ENCODE data around the gene ACOT4. TPM values are rescaled to one million over a fixed set of nuclear protein-coding genes. Genes with fewer than 3 reads are reported as not detected.
"Not testable (repeated sequence)": the region's sequence is repeated elsewhere in the genome, so short reads cannot be mapped to it uniquely, and the experiment has no call there.

Gene ACOT4
- total and polyA plus RNA-seq, 2 of the 8 experiments (the other 6 are each of a cell fraction or from before 2014, with no cell fraction given), result 0.80 to 1.1 TPM

DNA sequence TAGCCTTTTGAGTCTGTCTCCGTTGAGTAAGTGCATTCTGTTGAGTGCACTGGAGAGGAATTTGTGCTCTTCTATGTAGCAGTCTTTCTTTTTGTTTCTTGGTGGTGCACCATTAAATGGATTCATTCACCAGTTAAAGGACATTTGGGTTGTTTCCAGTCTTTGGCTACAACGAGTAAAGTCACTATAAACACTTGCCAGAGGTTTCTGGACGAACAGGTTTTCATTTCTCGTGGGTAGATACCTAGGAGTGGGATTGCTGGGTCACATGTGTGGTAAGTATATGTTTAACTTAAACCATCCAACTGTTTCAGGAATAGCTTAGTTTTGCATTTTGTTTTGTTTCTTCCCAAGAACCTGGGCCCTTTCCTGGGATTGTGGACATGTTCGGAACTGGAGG lies 18.6 kb upstream of the ACOT4 start:
- H3K18ac ChIP-seq (ENCODE audit: extremely low read depth, low read length); H3K4me2 ChIP-seq (ENCODE audit: insufficient read depth in 1 of 2, low read depth in 2 of 2, low read length in 2 of 2); H3K36me3 ChIP-seq (ENCODE audit: control insufficient read depth in 2 of 4, insufficient read depth in 4 of 4, low read length in 3 of 4); H3K14ac ChIP-seq (ENCODE audit: insufficient read length); H3K9ac ChIP-seq (replicated peaks in 1 of 4; ENCODE audit: extremely low read depth in 1 of 4, low read depth in 3 of 4, low read length in 3 of 4); H3K9me3 ChIP-seq (ENCODE audit: insufficient read depth in 2 of 2, low read depth in 1 of 2, low read length in 1 of 2); H3K4ac ChIP-seq (replicated peaks; ENCODE audit: insufficient read length, low read depth, low read length); H2BK20ac ChIP-seq (ENCODE audit: low read length); H3K4me1 ChIP-seq (replicated peaks in 1 of 4; ENCODE audit: control insufficient read depth in 3 of 4, insufficient read depth in 4 of 4, low read length in 3 of 4); POLR2A ChIA-PET (ENCODE audit: partially characterized antibody); H3K4me3 ChIP-seq (ENCODE audit: extremely low read depth in 1 of 4, insufficient read depth in 2 of 4, low read depth in 3 of 4, low read length in 4 of 4); H3K56ac ChIP-seq (replicated peaks; ENCODE audit: insufficient read length, low read depth, low read length); H4K5ac ChIP-seq (ENCODE audit: insufficient read length, low read depth, low read length); H2BK5ac ChIP-seq (ENCODE audit: low read depth, low read length); H2AFZ ChIP-seq (ENCODE audit: low read length); H3K23ac ChIP-seq (ENCODE audit: insufficient read length); H2AK5ac ChIP-seq (ENCODE audit: low read depth, low read length); FAIRE-seq; H2BK120ac ChIP-seq (replicated peaks; ENCODE audit: low read depth, low read length); H3K27ac ChIP-seq (ENCODE audit: low read depth, low read length); H2BK12ac ChIP-seq (ENCODE audit: low read depth, low read length); H4K20me1 ChIP-seq (replicated peaks in 1 of 2; ENCODE audit: control insufficient read depth in 1 of 2, insufficient read depth in 2 of 2, low read length in 2 of 2); H3K23me2 ChIP-seq (ENCODE audit: low read depth, low read length); H3K79me2 ChIP-seq (ENCODE audit: control insufficient read depth in 1 of 2, insufficient read depth in 2 of 2, low read length in 2 of 2); H3K79me1 ChIP-seq (ENCODE audit: low read depth, low read length); H4K8ac ChIP-seq (ENCODE audit: extremely low read depth, insufficient read depth, low read length); H4K91ac ChIP-seq (replicated peaks; ENCODE audit: insufficient read length, low read length); H2BK15ac ChIP-seq (ENCODE audit: low read length); DNase-seq (ENCODE audit: low read depth in 1 of 2, low spot score in 2 of 2); H3K27me3 ChIP-seq (replicated peaks in 1 of 4; ENCODE audit: control insufficient read depth in 3 of 4, extremely low read depth in 1 of 4, insufficient read depth in 3 of 4, low read length in 3 of 4): not testable (repeated sequence)
- CTCF ChIA-PET (ENCODE audit: partially characterized antibody), result interaction anchor here (1.4 to 1.6 kb wide), 2 partner anchors 34 to 124 kb away, joined by 3 read pairs; no protein-coding TSS in a partner anchor
- WGBS, 2 experiments (ENCODE audit: extremely low coverage in 1 of 2, insufficient coverage in 1 of 2, insufficient read length in 1 of 2, insufficient replicate concordance in 2 of 2, low coverage in 1 of 2, low lambda C conversion rate in 2 of 2, missing lambda C conversion rate in 1 of 2), result 92% methylated on average over 5 of the region's 5 CpGs; no CpG with 5 or more reads in 1 of the 2 experiments

GRCh38 chr14:73573740-73574139 lies 17.9 kb upstream of the ACOT4 start:
- H3K4me1 ChIP-seq (replicated peaks in 1 of 4; ENCODE audit: control insufficient read depth in 3 of 4, insufficient read depth in 4 of 4, low read length in 3 of 4); FAIRE-seq; H3K23ac ChIP-seq (ENCODE audit: insufficient read length); H2BK20ac ChIP-seq (ENCODE audit: low read length); H2BK12ac ChIP-seq (ENCODE audit: low read depth, low read length); H2BK120ac ChIP-seq (replicated peaks; ENCODE audit: low read depth, low read length); H3K4me3 ChIP-seq (ENCODE audit: extremely low read depth in 1 of 4, insufficient read depth in 2 of 4, low read depth in 3 of 4, low read length in 4 of 4); H3K27ac ChIP-seq (ENCODE audit: low read depth, low read length); H3K23me2 ChIP-seq (ENCODE audit: low read depth, low read length); H4K5ac ChIP-seq (ENCODE audit: insufficient read length, low read depth, low read length); DNase-seq (ENCODE audit: low read depth in 1 of 2, low spot score in 2 of 2); H4K20me1 ChIP-seq (replicated peaks in 1 of 2; ENCODE audit: control insufficient read depth in 1 of 2, insufficient read depth in 2 of 2, low read length in 2 of 2); H3K4me2 ChIP-seq (ENCODE audit: insufficient read depth in 1 of 2, low read depth in 2 of 2, low read length in 2 of 2); POLR2A ChIA-PET (ENCODE audit: partially characterized antibody); H2AK5ac ChIP-seq (ENCODE audit: low read depth, low read length); H4K8ac ChIP-seq (ENCODE audit: extremely low read depth, insufficient read depth, low read length); H3K4ac ChIP-seq (replicated peaks; ENCODE audit: insufficient read length, low read depth, low read length); H3K56ac ChIP-seq (replicated peaks; ENCODE audit: insufficient read length, low read depth, low read length); H3K18ac ChIP-seq (ENCODE audit: extremely low read depth, low read length); H2AFZ ChIP-seq (ENCODE audit: low read length); H3K79me1 ChIP-seq (ENCODE audit: low read depth, low read length); H3K79me2 ChIP-seq (ENCODE audit: control insufficient read depth in 1 of 2, insufficient read depth in 2 of 2, low read length in 2 of 2); H2BK5ac ChIP-seq (ENCODE audit: low read depth, low read length); H3K27me3 ChIP-seq (replicated peaks in 1 of 4; ENCODE audit: control insufficient read depth in 3 of 4, extremely low read depth in 1 of 4, insufficient read depth in 3 of 4, low read length in 3 of 4); H3K14ac ChIP-seq (ENCODE audit: insufficient read length); H2BK15ac ChIP-seq (ENCODE audit: low read length); H3K36me3 ChIP-seq (ENCODE audit: control insufficient read depth in 2 of 4, insufficient read depth in 4 of 4, low read length in 3 of 4); H3K9ac ChIP-seq (replicated peaks in 1 of 4; ENCODE audit: extremely low read depth in 1 of 4, low read depth in 3 of 4, low read length in 3 of 4); H3K9me3 ChIP-seq (ENCODE audit: insufficient read depth in 2 of 2, low read depth in 1 of 2, low read length in 1 of 2); H4K91ac ChIP-seq (replicated peaks; ENCODE audit: insufficient read length, low read length): not testable (repeated sequence)
- CTCF ChIA-PET (ENCODE audit: partially characterized antibody), result interaction anchor here (0.6 to 1.6 kb wide), 4 partner anchors 35 to 1026 kb away, joined by 3 read pairs; no protein-coding TSS in a partner anchor
- 95% methylated on average over 4 of the region's 4 CpGs; no CpG with 5 or more reads in 1 of the 2 experiments for WGBS, 2 experiments (ENCODE audit: extremely low coverage in 1 of 2, insufficient coverage in 1 of 2, insufficient read length in 1 of 2, insufficient replicate concordance in 2 of 2, low coverage in 1 of 2, low lambda C conversion rate in 2 of 2, missing lambda C conversion rate in 1 of 2)

Measured in H1 (cell line).